ENCODE results near the gene MROH9.

DNA sequence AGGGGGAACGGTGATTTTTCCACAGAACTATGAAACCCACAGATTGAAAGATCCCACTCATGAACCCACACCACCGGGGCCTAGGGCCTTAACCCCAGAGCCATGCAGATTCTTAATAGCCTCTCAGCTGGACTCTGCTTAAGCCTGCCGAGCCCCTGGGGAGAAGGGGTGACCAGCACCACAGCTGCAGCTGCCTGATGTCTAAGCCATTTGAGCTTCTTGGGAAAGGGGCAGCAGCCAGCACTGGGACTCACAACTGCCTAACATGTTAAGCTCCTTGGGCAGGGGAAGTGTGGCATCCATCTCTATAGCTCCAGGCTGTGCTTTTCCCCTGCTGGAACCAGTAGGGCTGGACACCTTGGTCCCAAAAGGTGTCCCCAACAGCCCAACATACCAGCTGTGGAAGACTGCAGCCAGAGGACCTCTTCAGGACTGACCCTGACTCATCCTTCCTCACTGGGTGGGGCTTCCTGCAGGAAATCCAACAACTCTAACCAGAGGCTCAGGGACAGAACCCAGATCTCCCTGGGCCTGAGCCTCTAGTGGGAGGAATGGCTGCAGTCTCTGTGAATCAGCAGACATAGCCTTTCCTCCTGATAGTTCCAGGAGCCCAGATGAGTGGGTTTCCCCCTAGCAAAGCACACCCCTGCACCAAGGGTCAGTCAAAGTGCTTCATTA, 120.8 kb downstream of the MROH9 start:
- TF ChIP-seq REST (IDR thresholded peaks at IDR 0.05; ENCODE audit: low read depth) (no peak), EP300 (IDR thresholded peaks at IDR 0.05; ENCODE audit: borderline replicate concordance) (no peak), ZBTB7A (IDR thresholded peaks at IDR 0.05; ENCODE audit: low read depth) (no peak), EGR1 (IDR thresholded peaks at IDR 0.05) (no peak), RAD21 (IDR thresholded peaks at IDR 0.05; ENCODE audit: low read depth) (no peak), YY1 (IDR thresholded peaks at IDR 0.05; ENCODE audit: low read depth) (no peak), USF1 (IDR thresholded peaks at IDR 0.05) (no peak), FOXM1 (IDR thresholded peaks at IDR 0.05; ENCODE audit: borderline replicate concordance, low read depth) (no peak), CEBPB (IDR thresholded peaks at IDR 0.05) (no peak), TEAD4 (IDR thresholded peaks at IDR 0.05) (no peak)
- TF ChIP-seq, protein P1, sequence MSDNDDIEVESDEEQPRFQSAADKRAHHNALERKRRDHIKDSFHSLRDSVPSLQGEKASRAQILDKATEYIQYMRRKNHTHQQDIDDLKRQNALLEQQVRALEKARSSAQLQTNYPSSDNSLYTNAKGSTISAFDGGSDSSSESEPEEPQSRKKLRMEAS (IDR thresholded peaks at IDR 0.05), result no peak
